HG02588 (cell line): ENCODE data around the gene CAPN12.

Experiments used
- ATAC-seq: cut with Tn5 transposase; IDR thresholded peaks from one replicate; pipeline ENCODE4 v1.9.1; 2021; ENCODE audit warnings: mild to moderate bottlenecking, moderate library complexity; ENCODE audit not compliant: unreplicated experiment

CAPN12 gene

DNA sequence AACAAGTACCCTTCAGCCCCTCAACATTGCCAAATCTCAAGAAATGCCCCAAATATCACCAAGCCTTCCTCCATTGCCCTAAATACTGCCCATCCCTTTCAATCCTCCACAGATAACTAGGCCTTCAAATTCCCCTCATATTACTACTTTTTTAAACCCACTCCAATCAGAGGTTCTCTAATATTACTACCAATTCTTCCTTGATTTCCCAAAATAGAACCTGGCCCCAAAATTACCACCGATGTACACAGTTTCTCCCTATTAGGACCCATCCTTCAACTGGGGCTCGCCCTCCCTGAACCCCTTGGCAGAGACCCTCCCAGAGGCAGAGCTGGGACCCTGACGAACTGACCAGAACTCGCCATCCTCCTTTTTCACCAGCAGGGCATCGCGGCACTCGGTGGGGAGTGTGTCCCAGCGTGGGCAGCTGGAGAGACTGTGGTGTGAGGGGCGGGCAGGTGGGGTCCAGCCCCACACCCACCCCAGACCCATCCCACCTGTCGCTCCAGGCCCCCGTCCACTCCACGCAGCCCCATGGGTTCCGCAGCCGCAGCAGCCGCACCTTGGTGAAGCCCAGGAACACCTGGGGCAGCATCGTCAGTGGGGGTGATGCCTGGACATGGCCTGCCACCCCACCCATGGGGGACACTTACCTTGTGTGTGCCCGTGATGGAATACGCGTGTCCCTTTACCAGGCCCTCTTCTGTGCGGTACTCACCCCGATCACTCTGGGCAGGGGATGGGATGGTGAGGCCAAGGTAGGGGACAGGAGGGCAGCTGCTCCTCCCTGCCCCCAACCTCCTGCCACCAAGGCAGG lies 6.1 kb downstream of the CAPN12 start:
- ATAC-seq, result no peak

DNA sequence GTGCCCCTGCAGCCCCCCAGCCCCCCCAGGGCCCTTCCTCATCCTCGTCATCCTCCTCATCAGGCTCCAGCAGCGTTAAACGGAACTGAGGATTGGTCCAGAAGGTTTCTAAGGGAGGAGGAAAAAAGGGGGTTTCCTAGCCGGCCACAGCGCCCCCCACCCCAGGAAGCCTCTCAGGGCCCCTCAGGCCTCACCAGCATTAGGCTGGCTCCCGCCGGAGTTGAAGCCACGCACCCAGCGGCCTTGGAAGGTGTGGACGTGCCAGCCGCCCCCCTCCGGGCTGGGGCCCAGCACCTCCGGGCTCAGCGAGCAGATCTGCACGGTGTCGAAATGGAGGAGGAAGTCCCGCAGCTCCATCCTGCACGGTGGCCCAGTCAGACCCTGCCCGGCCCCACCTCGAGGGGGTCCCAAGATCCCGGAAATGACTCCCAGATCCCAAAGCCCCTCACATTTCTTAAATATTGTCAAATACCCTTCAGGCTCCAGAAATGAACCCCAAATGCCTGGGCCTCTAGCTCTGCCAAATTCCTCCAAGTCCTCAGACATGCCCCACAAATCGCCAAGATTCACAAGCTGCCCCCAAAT lies 6.9 kb downstream of the CAPN12 start:
- no peak for ATAC-seq

DNA sequence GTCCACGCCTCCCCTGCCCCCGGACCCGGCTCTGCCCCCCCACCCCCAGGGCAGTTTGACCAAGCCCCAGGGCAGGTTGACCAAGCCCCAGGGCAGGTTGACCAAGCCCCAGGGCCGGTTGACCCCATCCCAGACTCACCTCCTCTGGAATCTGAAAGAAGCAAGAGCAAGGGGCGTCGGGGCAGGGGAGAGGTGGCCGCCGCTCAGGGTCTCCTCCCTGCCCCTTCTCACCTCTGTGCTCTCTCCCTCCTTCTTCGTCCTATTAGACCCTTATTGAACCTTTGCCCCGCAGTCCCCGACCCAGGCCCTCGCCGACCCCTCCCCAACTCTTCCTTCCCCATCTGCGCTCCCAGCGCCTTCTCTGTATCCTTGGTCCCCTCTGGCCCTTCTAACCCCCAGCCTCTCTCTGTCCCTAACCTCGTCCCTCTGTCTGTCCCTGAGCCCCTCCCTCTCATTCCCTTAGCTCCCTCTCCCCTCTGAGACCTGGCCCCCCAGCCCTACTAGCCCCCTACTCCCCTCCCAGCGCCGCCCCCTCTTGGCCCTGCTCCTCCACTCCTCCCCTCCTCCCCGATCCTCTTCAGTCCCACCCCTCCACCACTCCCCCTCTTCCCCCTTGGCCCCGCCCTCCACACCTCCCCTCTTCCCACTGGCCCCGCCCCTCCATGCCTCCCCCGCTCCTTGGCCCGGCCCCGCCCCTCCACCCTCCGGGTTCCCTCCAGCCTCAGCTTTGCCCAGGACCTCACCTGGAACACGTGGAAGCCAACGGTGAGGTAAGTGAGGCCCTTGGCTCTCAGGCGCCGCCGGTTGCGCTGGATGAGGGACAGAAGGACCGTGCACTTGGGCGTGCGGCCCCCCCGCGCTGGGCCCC lies 7.6 kb downstream of the CAPN12 start:
- no peak for ATAC-seq

DNA sequence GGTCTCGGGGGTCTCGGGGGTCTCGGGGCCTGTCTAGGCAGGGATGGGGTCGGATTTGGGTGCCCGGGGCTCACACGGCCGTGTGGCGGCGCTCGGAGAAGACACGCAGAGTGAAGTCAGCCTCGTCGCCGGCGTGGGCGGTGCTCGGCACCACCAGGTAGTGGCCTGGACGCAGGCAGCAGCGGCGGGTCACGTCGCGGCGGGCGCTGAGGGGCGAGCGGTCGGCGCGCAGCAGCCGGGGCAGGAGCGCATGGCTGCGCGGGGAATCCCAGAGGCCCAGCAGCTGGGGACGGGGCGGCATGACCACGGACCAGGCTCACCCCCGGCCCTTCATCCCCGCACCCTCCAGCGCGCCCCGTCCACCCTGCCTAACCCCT lies 8.2 kb downstream of the CAPN12 start:
- ATAC-seq, result no peak

DNA sequence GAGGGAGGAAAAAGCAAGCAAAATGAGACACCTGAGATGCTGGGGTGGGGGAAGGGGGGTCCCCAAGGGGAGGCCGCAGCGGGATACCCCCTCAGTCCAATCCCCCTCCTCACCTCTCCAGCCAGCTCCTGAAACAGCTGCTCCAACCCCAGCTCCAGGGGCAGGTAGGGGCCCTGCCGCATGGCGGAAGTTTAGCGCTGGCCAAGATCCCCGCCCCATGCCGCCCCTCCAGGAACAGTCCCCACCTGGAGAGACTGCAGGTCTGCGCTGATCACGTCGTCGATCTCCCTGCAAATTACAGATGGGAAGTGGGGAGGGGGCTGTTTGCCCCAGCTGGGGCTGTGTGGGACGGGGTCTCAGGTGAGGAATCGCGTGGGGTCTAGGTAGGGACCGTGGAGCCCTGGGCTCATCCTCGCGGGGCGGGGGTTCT lies 9.0 kb downstream of the CAPN12 start:
- no peak for ATAC-seq

DNA sequence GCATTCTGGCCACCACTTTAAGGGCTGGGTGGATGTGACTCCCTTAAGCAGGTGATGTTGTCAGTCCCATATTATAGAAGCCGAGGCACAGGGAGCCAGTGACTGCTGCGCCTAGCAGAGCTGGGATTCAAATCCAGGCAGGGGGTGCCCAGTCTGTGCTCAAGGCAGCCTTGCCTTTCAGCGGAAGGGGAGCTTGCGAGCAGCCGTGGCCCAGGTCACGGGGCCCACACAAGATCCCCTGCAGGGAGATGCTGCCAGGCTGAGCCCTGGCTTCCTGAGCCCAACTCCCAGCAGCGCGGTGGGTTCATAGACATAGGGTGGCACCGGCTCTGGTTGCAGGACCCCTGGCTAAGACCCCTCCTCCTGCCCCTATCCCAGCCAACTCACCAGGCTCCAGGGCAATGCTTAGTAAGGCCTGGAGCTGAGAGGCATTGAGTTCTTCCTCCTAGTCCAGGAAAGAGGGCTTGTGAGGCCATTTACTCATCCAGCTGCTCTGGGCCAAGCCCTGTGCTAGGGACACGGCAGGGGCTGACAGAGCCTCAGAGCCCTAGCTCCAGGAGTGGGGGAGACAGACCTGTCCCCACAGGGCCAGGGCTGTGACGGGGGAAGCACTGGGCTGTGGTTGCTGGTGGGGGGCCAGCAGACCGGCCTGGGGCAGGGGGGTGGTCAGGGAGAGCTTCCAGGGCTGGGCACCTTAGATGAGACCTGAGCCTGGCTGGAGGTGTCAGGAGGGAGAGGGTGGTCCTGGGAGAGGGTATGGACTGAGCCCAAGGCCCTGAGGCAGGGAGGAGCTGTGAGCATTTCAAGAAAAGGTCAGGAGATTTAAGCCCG lies 9.6 kb downstream of the CAPN12 start:
- no peak for ATAC-seq

DNA sequence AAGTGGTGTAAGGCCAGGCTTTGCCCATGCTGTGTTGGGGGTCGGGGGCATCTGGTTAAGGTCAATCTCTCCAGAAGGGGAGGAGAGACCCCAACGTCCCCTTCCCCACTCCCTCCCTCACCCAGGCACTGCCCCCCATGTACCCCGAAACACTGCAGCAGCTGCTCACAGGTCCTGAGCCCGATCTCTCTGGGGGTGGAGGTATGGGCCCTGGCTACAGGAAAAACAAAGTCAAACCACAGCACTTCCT lies 10.2 kb downstream of the CAPN12 start:
- no peak for ATAC-seq

DNA sequence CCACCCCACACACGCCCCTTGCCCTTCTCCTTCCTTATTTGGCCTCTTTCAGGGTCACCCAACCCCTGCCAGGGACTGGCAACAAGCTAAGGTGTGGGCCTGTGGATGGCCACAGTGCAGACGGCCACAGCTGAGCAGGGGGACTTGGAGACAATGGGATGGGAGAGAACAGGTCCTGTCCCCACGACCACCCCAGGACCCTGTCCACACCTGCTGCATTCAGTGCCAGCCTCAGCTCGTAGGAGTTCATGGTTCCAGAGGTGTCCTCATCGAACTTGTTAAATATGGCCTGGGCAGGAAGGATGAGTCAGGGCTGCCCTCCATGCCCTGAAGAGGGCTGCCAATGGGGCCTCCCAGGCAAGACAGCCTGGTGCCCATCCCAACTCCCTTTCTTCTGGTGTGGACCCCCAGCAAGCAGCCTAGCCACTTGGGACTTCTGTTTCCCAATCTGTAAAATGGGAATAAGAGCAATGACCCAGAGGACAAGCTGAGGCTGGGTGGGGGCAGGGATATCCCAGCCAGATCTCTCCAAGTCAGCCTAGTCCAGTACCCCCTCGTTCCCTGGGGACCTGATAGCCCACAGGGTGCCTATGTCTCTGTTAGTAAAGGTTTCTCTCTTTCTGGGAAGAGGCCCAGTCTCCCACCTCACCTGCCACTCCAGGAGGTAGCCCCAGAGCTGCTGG lies 10.6 kb downstream of the CAPN12 start:
- no peak for ATAC-seq

DNA sequence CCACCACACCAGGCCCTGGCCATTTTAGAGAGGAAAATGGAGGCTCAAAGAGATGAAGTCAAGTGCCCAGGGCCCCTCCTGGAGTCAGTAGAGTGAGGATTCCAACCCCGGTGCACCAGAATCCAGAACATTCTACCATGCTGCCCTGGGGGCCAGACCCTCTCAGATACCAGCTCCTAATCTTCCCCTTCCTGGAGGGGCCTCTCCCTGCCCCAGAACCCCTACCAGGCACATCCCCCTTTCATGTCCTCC lies 11.1 kb downstream of the CAPN12 start:
- ATAC-seq, result no peak

DNA sequence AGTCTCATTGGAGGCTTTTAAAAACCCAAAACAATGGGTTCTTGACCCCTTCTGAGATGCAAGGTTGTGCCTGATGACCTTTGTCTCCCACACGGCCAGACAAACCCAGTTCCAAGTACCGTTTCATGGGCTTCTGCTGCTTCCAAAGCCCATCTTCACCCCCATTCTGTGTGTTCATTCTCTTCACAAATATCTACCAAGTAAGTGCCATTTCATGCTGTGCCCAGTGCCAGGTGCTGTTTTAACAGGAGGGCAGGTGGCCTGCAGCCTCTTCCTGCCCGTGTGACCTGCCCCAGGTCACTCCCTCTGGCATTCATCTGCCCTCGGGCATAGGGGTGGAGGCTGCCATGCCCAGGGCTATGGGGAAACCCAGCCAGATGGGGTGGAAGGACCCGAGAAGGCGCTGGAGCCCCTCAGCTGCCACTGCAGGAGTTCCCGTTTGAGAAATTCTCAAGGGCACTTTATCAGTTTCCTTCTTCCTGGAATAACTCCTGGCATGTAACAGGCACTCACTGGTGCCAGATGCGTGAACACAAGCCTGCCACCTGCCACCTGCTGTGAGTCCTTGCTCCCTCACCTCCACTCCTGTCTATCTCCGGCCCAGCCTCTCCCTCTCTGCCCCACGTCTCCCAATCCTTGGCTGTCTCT lies 12.5 kb downstream of the CAPN12 start:
- no peak for ATAC-seq

DNA sequence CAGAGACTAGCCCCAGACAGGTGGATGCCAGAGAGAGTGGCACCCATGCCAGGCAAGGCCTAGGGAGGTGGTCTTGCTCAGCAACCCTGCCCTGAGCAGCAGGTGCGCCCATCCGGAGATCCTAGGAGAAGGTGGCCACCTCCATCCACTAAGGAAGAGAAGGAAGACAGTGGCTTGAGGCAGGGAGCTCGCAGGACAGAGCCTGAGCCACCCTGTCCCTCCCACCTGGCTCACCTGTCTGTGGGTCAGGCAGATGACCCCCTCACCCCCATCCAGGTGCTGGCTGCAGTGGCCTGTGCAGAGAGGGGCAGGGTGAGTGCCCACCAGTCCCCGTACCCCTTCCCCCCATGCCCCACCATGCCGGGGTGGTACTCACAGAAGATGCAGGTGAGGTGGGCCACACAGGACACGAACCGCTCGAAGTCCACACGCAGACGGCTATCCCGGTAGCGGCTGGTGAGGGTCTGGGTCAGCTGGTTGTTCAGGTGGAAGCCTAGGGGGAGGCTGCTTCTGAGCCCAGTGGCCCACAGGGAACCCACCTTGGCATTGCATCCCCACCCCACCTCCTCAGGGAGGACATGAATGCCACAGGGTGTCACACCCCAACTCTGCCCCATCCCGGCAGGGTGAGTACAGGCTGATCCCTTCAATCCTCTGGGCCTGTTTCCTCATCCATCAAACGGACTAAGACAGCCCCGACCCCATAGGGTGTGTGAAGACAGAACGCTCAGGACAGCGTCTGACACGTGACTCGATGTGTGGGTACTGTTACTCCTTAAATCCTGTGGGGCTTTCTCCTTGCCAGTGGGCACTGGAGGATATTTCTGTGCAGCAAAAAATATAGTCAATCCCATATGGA lies 13.3 kb downstream of the CAPN12 start:
- no peak for ATAC-seq

DNA sequence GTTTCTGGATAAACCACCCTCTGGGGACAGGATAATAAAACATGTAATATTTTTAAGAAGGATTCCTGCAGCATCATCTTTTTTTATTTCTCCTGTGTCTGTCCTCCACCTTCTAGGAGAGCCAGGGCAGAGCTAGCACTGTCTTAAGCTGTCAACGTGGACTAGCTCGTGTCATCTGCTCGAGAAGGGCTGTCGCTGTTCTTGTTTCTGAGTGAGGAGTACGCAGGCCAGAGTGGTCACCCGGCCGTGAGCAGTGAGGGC lies 13.9 kb downstream of the CAPN12 start:
- no peak for ATAC-seq

DNA sequence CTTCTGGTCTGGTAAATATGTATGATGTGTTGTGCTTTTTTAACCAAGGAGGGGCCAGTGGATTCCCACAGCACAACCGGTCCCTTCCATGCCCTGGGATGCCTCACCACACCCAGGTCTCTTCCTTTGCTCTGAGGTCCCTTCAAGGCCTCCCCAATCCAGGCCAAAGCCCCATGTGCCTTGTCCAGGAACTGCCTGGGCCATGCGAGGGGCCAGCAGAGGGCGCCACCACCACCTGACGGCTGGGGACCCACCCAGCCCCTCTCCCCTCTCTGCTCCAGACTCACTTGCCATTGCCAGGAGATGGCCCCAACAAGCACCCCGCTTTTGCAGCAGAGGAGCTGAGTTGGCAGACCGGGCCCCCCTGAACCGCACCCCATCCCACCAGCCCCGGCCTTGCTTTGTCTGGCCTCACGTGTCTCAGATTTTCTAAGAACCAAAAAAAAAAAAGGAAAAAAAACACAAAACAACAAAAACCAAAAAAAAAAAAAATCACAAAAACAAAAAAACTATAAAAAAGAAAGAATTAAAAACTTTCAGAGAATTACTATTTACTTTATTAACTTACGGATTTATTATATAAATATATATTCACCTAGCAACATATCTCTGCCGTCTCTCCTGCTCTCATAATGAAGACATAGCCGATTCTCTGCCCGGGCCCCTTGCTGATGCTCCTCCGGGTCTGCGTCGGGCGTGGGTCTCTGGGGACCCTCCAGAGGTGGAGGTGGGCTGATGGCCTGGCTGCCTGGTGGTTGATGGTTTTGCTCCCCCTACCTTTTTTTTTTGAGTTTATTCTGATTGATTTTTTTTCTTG lies 14.4 kb downstream of the CAPN12 start:
- no peak for ATAC-seq

DNA sequence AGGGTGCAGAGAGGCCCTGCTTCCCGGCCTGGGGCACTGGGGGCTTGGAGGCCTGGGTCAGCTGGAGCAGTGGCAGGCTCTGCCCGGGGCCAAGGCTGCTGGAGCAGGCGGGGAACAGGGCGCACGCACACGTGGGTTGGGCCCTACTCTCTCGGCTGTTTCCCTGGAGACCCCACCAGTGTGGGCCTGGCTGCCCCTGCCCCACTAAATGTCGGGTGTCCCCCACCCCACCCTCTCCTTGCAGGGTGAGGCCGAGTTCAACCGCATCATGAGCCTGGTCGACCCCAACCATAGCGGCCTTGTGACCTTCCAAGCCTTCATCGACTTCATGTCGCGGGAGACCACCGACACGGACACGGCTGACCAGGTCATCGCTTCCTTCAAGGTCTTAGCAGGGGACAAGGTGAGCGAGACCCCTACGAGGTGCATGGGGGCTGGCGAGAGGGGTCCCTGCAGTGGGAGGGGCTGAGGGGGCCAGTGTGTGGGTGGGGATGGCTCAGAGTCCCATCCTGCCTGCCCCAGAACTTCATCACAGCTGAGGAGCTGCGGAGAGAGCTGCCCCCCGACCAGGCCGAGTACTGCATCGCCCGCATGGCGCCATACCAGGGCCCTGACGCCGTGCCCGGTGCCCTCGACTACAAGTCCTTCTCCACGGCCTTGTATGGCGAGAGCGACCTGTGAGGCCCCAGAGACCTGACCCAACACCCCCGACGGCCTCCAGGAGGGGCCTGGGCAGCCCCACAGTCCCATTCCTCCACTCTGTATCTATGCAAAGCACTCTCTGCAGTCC lies 15.3 kb downstream of the CAPN12 start:
- ATAC-seq, result no peak

DNA sequence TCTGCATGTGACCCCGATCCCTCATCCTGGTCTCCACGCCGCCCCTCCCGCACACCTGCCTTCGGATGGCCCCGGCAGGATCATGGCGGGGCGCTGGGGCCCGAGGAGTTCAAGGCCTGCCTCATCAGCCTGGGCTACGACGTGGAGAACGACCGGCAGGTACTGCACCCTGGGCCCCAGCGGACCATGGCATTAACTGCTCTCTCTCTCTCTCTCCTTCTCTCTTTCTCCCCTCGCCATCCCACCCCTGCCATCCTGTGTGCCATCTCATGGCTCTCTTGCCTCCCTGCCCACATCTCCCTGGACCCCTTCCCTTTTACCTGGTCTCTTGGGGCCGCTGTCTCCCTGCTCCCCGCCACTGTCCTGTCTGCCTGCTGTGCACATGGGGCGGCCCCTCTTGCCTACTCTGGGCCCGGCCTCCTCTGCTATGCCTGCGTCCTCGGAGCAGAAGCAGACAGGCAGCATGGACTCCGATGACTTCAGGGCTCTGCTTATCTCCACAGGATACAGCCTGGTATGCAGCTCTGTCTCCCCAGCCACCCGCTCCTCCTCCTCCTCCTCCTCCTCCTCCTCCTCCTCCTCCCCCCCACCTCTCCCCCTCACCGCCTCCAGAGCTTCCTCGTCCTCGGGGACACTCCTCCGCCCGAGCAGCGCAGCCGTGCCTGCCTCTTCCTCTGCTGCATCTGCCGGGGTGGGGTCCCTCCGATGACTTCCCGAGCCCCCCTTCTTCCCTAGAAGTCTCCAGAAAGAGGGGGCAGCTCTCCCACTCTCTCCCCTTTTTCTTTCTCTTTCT lies 16.2 kb downstream of the CAPN12 start:
- no peak for ATAC-seq

DNA sequence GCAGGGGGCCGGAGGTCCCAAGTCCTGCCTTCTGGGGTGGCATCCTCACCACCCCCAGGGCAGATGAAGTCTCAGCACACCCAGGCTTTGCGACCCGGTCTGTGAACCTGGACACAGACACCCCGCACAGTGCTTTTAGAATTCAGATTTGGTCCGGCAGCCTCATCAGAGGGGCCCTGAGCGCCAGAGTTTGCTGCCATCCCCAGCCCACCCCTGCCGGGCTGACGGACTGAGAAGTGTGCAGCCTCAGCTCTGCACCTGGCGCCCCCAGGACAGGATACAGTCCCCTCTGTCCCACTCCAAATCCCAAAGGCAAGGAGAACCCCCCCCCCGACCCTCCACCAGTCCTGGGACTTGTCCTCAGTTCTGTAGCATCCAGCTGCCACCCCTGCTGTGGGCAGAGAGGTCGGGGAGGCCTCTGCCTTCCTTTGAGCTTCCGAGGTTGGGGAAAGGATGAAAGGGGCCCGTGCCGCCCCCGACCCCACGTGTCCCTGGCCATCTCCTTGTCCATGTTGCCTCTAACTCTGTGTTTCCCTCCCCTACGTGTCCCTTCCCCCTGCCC lies 16.9 kb downstream of the CAPN12 start:
- ATAC-seq, result no peak

DNA sequence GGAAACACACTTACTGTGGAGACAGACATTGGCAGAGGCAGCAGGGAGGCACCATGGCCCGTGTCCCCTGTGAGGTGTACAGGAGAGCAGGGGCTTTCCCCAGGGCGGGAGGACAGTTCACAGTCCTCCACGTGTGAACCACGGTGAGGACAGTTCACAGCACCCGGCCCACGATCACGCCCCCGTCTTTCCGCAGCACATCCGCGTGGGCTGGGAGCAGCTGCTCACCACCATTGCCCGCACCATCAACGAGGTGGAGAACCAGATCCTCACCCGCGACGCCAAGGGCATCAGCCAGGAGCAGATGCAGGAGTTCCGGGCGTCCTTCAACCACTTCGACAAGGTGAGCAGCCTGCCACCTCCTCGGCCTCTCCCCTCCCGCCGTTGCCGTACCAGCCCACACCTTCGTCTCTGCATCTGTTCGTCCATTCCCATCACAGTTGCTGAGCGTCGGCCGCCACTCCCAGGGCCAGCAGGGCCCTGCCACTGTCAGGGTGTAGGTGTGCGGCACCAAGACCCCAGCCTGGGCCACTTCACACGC lies 17.4 kb downstream of the CAPN12 start:
- ATAC-seq, result no peak
